B cell (primary cell): ENCODE measurements around the gene RALY.

ENCODE experiments used
- EZH2 ChIP-seq: IDR thresholded peaks from 2 replicates; pipeline ENCODE4 v1.6.1; 2012; ENCODE audit warnings: borderline replicate concordance, low read depth, mild to moderate bottlenecking, moderate library complexity, low read length; ENCODE audit not compliant: insufficient read depth, poor library complexity, severe bottlenecking
- TF ChIP-seq, protein P1 (sequence below): fragments of 200-600 bp; IDR thresholded peaks from one replicate; pipeline ENCODE4 v1.8.0; 2022; ENCODE audit warnings: antibody characterized with exemption, mild to moderate bottlenecking

DNA sequence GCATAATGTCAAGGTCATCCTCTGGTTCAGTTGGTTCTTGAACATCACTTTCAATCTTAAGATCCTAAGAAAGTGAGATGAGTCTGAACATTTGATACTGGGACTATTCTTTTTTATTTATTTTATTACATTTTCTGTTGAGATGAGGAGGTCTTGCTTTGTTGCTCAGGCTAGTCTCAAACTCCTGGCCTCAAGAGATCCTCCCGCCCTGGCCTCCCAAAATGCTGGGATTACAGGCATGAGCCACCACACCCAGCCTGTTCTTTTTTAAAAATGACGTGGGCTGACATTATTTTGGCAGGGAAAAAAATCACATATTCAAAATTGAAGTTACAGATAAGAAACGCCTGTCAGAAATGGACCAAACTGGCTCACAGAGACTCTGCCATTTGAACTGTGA, 104.9 kb downstream of the RALY start:
- TF ChIP-seq, protein P1, sequence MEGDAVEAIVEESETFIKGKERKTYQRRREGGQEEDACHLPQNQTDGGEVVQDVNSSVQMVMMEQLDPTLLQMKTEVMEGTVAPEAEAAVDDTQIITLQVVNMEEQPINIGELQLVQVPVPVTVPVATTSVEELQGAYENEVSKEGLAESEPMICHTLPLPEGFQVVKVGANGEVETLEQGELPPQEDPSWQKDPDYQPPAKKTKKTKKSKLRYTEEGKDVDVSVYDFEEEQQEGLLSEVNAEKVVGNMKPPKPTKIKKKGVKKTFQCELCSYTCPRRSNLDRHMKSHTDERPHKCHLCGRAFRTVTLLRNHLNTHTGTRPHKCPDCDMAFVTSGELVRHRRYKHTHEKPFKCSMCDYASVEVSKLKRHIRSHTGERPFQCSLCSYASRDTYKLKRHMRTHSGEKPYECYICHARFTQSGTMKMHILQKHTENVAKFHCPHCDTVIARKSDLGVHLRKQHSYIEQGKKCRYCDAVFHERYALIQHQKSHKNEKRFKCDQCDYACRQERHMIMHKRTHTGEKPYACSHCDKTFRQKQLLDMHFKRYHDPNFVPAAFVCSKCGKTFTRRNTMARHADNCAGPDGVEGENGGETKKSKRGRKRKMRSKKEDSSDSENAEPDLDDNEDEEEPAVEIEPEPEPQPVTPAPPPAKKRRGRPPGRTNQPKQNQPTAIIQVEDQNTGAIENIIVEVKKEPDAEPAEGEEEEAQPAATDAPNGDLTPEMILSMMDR = no peak
- TF ChIP-seq EZH2 = no peak
